KMS-11 (cell line): ENCODE results near the gene P4HA3.

Source experiments
- H2AFZ ChIP-seq: fragments of 200-600 bp; sonication (generic); 2 replicates; pipeline ENCODE4 v1.6.1; 2016; ENCODE audit warnings: antibody characterized with exemption, mixed run types, low read depth
- H3K27ac ChIP-seq: fragments of 200-600 bp; sonication (generic); 2 replicates; pipeline ENCODE4 v1.6.1; 2016; ENCODE audit warnings: mild to moderate bottlenecking, mixed run types
- H3K27me3 ChIP-seq: fragments of 200-600 bp; sonication (generic); 2 replicates; pipeline ENCODE4 v1.6.1; 2017; ENCODE audit warnings: mild to moderate bottlenecking, low read depth, mixed run types, moderate library complexity; ENCODE audit not compliant: insufficient read depth
- H3K36me3 ChIP-seq: fragments of 200-600 bp; sonication (generic); 2 replicates; pipeline ENCODE4 v1.6.1; 2017; ENCODE audit warnings: mild to moderate bottlenecking, mixed run types; ENCODE audit not compliant: insufficient read depth
- H3K4me1 ChIP-seq: fragments of 200-600 bp; sonication (generic); 2 replicates; pipeline ENCODE4 v1.6.1; 2016; ENCODE audit warnings: mild to moderate bottlenecking, low read depth, mixed run types; ENCODE audit not compliant: poor library complexity, severe bottlenecking
- H3K4me2 ChIP-seq: fragments of 200-600 bp; sonication (generic); 2 replicates; pipeline ENCODE4 v1.7.0; 2016; ENCODE audit warnings: mild to moderate bottlenecking, mixed run types
- H3K4me3 ChIP-seq: fragments of 200-600 bp; sonication (generic); IDR thresholded peaks from 2 replicates; pipeline ENCODE4 v1.6.1; 2017; ENCODE audit warnings: low read depth, low read length, mixed read lengths; ENCODE audit not compliant: insufficient read depth
- H3K79me2 ChIP-seq: fragments of 200-600 bp; sonication (generic); 2 replicates; pipeline ENCODE4 v1.6.1; 2016; ENCODE audit warnings: low read depth, mixed run types; ENCODE audit not compliant: insufficient read depth
- H3K9ac ChIP-seq: fragments of 200-600 bp; sonication (generic); 2 replicates; pipeline ENCODE4 v1.6.1; 2016; ENCODE audit warnings: mild to moderate bottlenecking, mixed run types
- H4K20me1 ChIP-seq: fragments of 200-600 bp; sonication (generic); 2 replicates; pipeline ENCODE4 v1.6.1; 2016; ENCODE audit warnings: mild to moderate bottlenecking, mixed run types; ENCODE audit not compliant: insufficient read depth
- CTCF ChIP-seq: fragments of 200-600 bp; sonication (generic); conservative IDR thresholded peaks from 2 replicates; pipeline ENCODE4 v1.6.1; 2017; ENCODE audit warnings: low read depth, mild to moderate bottlenecking, antibody characterized with exemption, low read length, moderate library complexity, mixed read lengths

Gene P4HA3

GRCh38 chr11:74311352-74311926 is at the start of gene P4HA3:
Gene P4HA3, minus strand, starts transcription at chr11:74311640. Its CDS starts 29 bp downstream, at chr11:74311611.
- no peak within 1 kb of the TSS for H3K4me3 ChIP-seq
- H3K27me3 ChIP-seq: no peaks in the 10 kb centered on the region
- H3K9ac ChIP-seq: no peak within 1 kb of the TSS
- no peak within 1 kb of the TSS for H3K27ac ChIP-seq
- no peaks in the 10 kb centered on the region for H4K20me1 ChIP-seq
- no peak for TF ChIP-seq CTCF
- H3K4me1 ChIP-seq: no peaks in the 10 kb centered on the region
- no peaks in the 10 kb centered on the region for H3K79me2 ChIP-seq
- H3K4me2 ChIP-seq: no peak within 1 kb of the TSS
- no peak within 1 kb of the TSS for H2AFZ ChIP-seq
- no peaks in the 10 kb centered on the region for H3K36me3 ChIP-seq

- Histone ChIP-seq H3K9ac (no peak overlapping the region), H3K27ac (no peak overlapping the region), H3K4me2 (no peak overlapping the region), H3K4me3 (no peak overlapping the region), H3K36me3 (no peaks in the 10 kb centered on the region), H2AFZ (no peak overlapping the region), H3K79me2 (no peaks in the 10 kb centered on the region), H4K20me1 (no peaks in the 10 kb centered on the region), H3K4me1 (no peaks in the 10 kb centered on the region), H3K27me3 (no peaks in the 10 kb centered on the region)
- TF ChIP-seq CTCF: no peak
Observed at GRCh38 chr11:74357449-74357848, 46.0 kb upstream of the P4HA3 start.

- no peak overlapping the region for H3K9ac ChIP-seq
- no peaks in the 10 kb centered on the region for H3K36me3 ChIP-seq
- no peak overlapping the region for H3K27ac ChIP-seq
- H3K27me3 ChIP-seq: no peaks in the 10 kb centered on the region
- H4K20me1 ChIP-seq: no peaks in the 10 kb centered on the region
- H3K4me1 ChIP-seq: no peaks in the 10 kb centered on the region
- no peak for TF ChIP-seq CTCF
- H3K4me2 ChIP-seq: no peak overlapping the region
- no peaks in the 10 kb centered on the region for H3K79me2 ChIP-seq
- no peak overlapping the region for H3K4me3 ChIP-seq
- no peak overlapping the region for H2AFZ ChIP-seq
Observed at GRCh38 chr11:74355626-74356025, 44.2 kb upstream of the P4HA3 start.

GRCh38 chr11:74354036-74354435 is 42.6 kb upstream of the P4HA3 start:
- no peak overlapping the region for H3K4me3 ChIP-seq
- no peaks in the 10 kb centered on the region for H4K20me1 ChIP-seq
- no peak overlapping the region for H3K9ac ChIP-seq
- no peaks in the 10 kb centered on the region for H3K36me3 ChIP-seq
- no peaks in the 10 kb centered on the region for H3K79me2 ChIP-seq
- H3K4me2 ChIP-seq: no peak overlapping the region
- H3K27me3 ChIP-seq: no peaks in the 10 kb centered on the region
- H2AFZ ChIP-seq: no peak overlapping the region
- no peak overlapping the region for H3K27ac ChIP-seq
- H3K4me1 ChIP-seq: no peaks in the 10 kb centered on the region
- no peak for TF ChIP-seq CTCF
